NK-92 treated with Interleukin-12 subunit alpha and Interleukin-12 subunit beta, amount 100 ng/mL, for 24 hours (cell line): ENCODE measurements around the gene MVB12B.
A peak's percentile ranks its signal among the peaks of the same experiment; 100 is the strongest.

Experiments used
- DNase-seq: peaks from one replicate; lab custom pipeline; 2025; lab: John Stamatoyannopoulos, UW

Gene MVB12B

GRCh38 chr9:126386776-126387175 is 60.1 kb downstream of the MVB12B start:
- DNase-seq, result no peak

- DNase-seq, result no peak
Observed at GRCh38 chr9:126388964-126389708, 62.5 kb downstream of the MVB12B start.

- DNase-seq, result no peak
Observed at GRCh38 chr9:126389992-126390391, 63.4 kb downstream of the MVB12B start.

- no peak for DNase-seq
Observed at GRCh38 chr9:126390923-126391322, 64.3 kb downstream of the MVB12B start.

- DNase-seq, result no peak
Observed at GRCh38 chr9:126391713-126392661, 65.4 kb downstream of the MVB12B start.

- no peak for DNase-seq
Observed at GRCh38 chr9:126392662-126393371, 66.2 kb downstream of the MVB12B start.

GRCh38 chr9:126393876-126394275 is 67.2 kb downstream of the MVB12B start:
- no peak for DNase-seq

GRCh38 chr9:126394802-126395201 is 68.2 kb downstream of the MVB12B start:
- no peak for DNase-seq

GRCh38 chr9:126395439-126396212 is 69.0 kb downstream of the MVB12B start:
- no peak for DNase-seq

GRCh38 chr9:126397056-126397455 is 70.4 kb downstream of the MVB12B start:
- DNase-seq, result peak; percentile 52

GRCh38 chr9:126398403-126399058 is 71.9 kb downstream of the MVB12B start:
- no peak for DNase-seq

- no peak for DNase-seq
Observed at GRCh38 chr9:126399251-126399650, 72.6 kb downstream of the MVB12B start.

GRCh38 chr9:126399789-126400188 is 73.2 kb downstream of the MVB12B start:
- no peak for DNase-seq

- no peak for DNase-seq
Observed at GRCh38 chr9:126400571-126400970, 73.9 kb downstream of the MVB12B start.

- no peak for DNase-seq
Observed at GRCh38 chr9:126401107-126401506, 74.5 kb downstream of the MVB12B start.

- no peak for DNase-seq
Observed at GRCh38 chr9:126401581-126401980, 75.0 kb downstream of the MVB12B start.

GRCh38 chr9:126403397-126403796 is 76.8 kb downstream of the MVB12B start:
- no peak for DNase-seq

GRCh38 chr9:126404459-126404858 is 77.8 kb downstream of the MVB12B start:
- DNase-seq, result no peak

- DNase-seq, result no peak
Observed at GRCh38 chr9:126406075-126406667, 79.5 kb downstream of the MVB12B start.

GRCh38 chr9:126407114-126407870 is 80.7 kb downstream of the MVB12B start:
- DNase-seq, result no peak
